GM12878 (cell line): Measurements from ENCODE around the gene CPEB1.

Experiments used
- BMI1 ChIP-seq: fragments of 450-650 bp; IDR thresholded peaks from 2 replicates; pipeline ENCODE4 v1.6.1; 2016; ENCODE audit warnings: mild to moderate bottlenecking, moderate library complexity, borderline replicate concordance
- EGR1 ChIP-seq, 2 experiments: IDR thresholded peaks; 1 replicate in 1 of 2; 2 replicates in 1 of 2; pipeline ENCODE4 v1.6.1; 2011 to 2012; ENCODE audit warnings: low read depth in 2 of 2, low read length in 2 of 2, borderline replicate concordance in 1 of 2, mild to moderate bottlenecking in 1 of 2, moderate library complexity in 1 of 2
- FOS ChIP-seq: IDR thresholded peaks from 3 replicates; pipeline ENCODE4 v1.6.1; 2011; ENCODE audit warnings: borderline replicate concordance; ENCODE audit not compliant: insufficient read length; ENCODE audit errors: extremely low read depth
- POLR2AphosphoS2 ChIP-seq: IDR thresholded peaks from 2 replicates; pipeline ENCODE4 v1.6.1; 2011; ENCODE audit warnings: low read depth, mild to moderate bottlenecking, low read length, improper control_type of control experiment, moderate library complexity
- ZSCAN29 ChIP-seq: fragments of 450-650 bp; IDR thresholded peaks from 2 replicates; pipeline ENCODE4 v1.6.1; 2017; ENCODE audit warnings: mild to moderate bottlenecking, moderate library complexity
- TF ChIP-seq, protein P1 (sequence below), 3 experiments: IDR thresholded peaks in 2 of 3; conservative IDR thresholded peaks in 1 of 3; 2 replicates each; pipeline ENCODE4 v1.5.1; 2011; ENCODE audit warnings: low read depth in 3 of 3, low read length in 3 of 3, mild to moderate bottlenecking in 3 of 3, control low read depth in 2 of 3, moderate library complexity in 2 of 3, inconsistent platforms in 1 of 3, mixed read lengths in 1 of 3; ENCODE audit not compliant: control insufficient read depth in 2 of 3, insufficient read depth in 1 of 3; ENCODE audit errors: extremely low read depth in 1 of 3

DNA sequence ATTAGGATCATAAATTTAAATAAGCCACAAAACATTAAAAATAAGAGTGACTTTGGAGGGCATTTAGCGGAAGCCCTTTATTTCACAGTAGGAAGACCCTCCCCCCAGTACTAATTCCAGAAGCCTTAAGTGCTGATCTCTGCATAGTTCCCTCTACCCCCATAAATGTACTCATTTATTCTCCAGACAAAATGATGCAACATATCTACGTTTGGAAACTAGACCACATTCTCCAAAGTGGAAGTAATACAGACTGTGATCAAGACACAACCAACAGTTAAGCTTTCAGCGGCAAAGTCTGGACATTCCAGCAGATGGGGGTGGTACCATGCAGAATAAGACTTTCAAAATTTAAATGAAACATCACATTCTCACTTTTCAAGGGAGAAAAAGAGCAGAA is 62.1 kb downstream of the CPEB1 start:
- TF ChIP-seq ZSCAN29 (no peak), POLR2AphosphoS2 (no peak), FOS (no peak), EGR1 (IDR thresholded peaks at IDR 0.05; ENCODE audit: borderline replicate concordance in 1 of 2, low read depth in 2 of 2, low read length in 2 of 2) (no peak), BMI1 (no peak)
- TF ChIP-seq, protein P1, sequence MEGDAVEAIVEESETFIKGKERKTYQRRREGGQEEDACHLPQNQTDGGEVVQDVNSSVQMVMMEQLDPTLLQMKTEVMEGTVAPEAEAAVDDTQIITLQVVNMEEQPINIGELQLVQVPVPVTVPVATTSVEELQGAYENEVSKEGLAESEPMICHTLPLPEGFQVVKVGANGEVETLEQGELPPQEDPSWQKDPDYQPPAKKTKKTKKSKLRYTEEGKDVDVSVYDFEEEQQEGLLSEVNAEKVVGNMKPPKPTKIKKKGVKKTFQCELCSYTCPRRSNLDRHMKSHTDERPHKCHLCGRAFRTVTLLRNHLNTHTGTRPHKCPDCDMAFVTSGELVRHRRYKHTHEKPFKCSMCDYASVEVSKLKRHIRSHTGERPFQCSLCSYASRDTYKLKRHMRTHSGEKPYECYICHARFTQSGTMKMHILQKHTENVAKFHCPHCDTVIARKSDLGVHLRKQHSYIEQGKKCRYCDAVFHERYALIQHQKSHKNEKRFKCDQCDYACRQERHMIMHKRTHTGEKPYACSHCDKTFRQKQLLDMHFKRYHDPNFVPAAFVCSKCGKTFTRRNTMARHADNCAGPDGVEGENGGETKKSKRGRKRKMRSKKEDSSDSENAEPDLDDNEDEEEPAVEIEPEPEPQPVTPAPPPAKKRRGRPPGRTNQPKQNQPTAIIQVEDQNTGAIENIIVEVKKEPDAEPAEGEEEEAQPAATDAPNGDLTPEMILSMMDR (IDR thresholded peaks at IDR 0.05 in 2 of 3, conservative IDR thresholded peaks at IDR 0.05 in 1 of 3; ENCODE audit: control insufficient read depth in 2 of 3, extremely low read depth in 1 of 3, insufficient read depth in 1 of 3, low read depth in 3 of 3, low read length in 3 of 3) = peak in 1 of 3 experiments; percentile 14; a peak in 2 of 6 replicates
